ENCODE results near the gene FCRLB. TPM values are rescaled to one million over a fixed set of nuclear protein-coding genes. Genes with fewer than 3 reads are reported as not detected.
A peak's percentile ranks its signal among the peaks of the same experiment; 100 is the strongest.

The FCRLB gene
- total and polyA plus RNA-seq, 2 of the 13 experiments (the other 11 are each of a cell fraction or from before 2014, with no cell fraction given): 0.08 to 0.11 TPM

- no peak for TF ChIP-seq TIGD3 (CRISPR knock-in tag; IDR thresholded peaks at IDR 0.05; ENCODE audit: borderline replicate concordance)
- TF ChIP-seq BHLHE40 (IDR thresholded peaks at IDR 0.05; ENCODE audit: low read length): no peak
- 0 out of 2 replicates have a peak, but pooled peaks have one; percentile 25 for TF ChIP-seq RNF2 (conservative IDR thresholded peaks at IDR 0.05; ENCODE audit: low read depth)
- peak; percentile 38; the same call in 1 of the 2 replicates for TF ChIP-seq ZSCAN21 (CRISPR knock-in tag; IDR thresholded peaks at IDR 0.05; ENCODE audit: borderline replicate concordance)
- no peak for TF ChIP-seq PBX2 (CRISPR knock-in tag; IDR thresholded peaks at IDR 0.05)
- TF ChIP-seq STAG1 (CRISPR knock-in tag; IDR thresholded peaks at IDR 0.05): no peak
- no peak for TF ChIP-seq NR0B2 (CRISPR knock-in tag; IDR thresholded peaks at IDR 0.05)
- TF ChIP-seq RBM39 (IDR thresholded peaks at IDR 0.05; ENCODE audit: low read depth, low read length, poor library complexity, severe bottlenecking): no peak
- TF ChIP-seq HDAC1 (CRISPR knock-in tag; IDR thresholded peaks at IDR 0.05): peak; percentile 30; the same call in 1 of the 2 replicates
- TF ChIP-seq BRCA1 (CRISPR knock-in tag; IDR thresholded peaks at IDR 0.05): no peak
- 0 out of 2 replicates have a peak, but pooled peaks have one; percentile 45 for TF ChIP-seq ARNT2 (CRISPR knock-in tag; IDR thresholded peaks at IDR 0.05; ENCODE audit: low read depth)
- no peak for TF ChIP-seq ZSCAN5A (CRISPR knock-in tag; IDR thresholded peaks at IDR 0.05; ENCODE audit: borderline replicate concordance)
- TF ChIP-seq NKX3-1 (CRISPR knock-in tag; IDR thresholded peaks at IDR 0.05): no peak
- TF ChIP-seq BORCS8-MEF2B (CRISPR knock-in tag; IDR thresholded peaks at IDR 0.05): 0 out of 2 replicates have a peak, but pooled peaks have one; percentile 2
- peak; percentile 42 for TF ChIP-seq ZFX (CRISPR knock-in tag; IDR thresholded peaks at IDR 0.05; ENCODE audit: low read depth)
- TF ChIP-seq SMAD9 (CRISPR knock-in tag; IDR thresholded peaks at IDR 0.05): no peak
- no peak for TF ChIP-seq HBP1 (CRISPR knock-in tag; IDR thresholded peaks at IDR 0.05; ENCODE audit: low read depth)
- TF ChIP-seq GABPB1 (CRISPR knock-in tag; IDR thresholded peaks at IDR 0.05): peak; percentile 71; the same call in 1 of the 2 replicates
- TF ChIP-seq ZNF746 (CRISPR knock-in tag; IDR thresholded peaks at IDR 0.05): no peak
- 0 out of 2 replicates have a peak, but pooled peaks have one; percentile 26 for TF ChIP-seq SKIL (CRISPR knock-in tag; IDR thresholded peaks at IDR 0.05; ENCODE audit: borderline replicate concordance)
- TF ChIP-seq ELF1 (CRISPR knock-in tag; IDR thresholded peaks at IDR 0.05): no peak
Observed at GRCh38 chr1:161726473-161727255, 5.3 kb downstream of the FCRLB start (continued).

Data from HepG2 (cell line).